ENCODE measurements around the gene SC5D. TPM values are rescaled to one million over a fixed set of nuclear protein-coding genes. Genes with fewer than 3 reads are reported as not detected.

SC5D gene
- total RNA-seq, 2 donors from 2014 or later, result 14.9 to 28.5 TPM

- H3K27me3 ChIP-seq (replicated peaks; ENCODE audit: insufficient read depth), result no peaks in the 10 kb centered on the region
- peak overlapping the region; percentile 89 for H3K27ac ChIP-seq
- H3K4me1 ChIP-seq (ENCODE audit: control insufficient read depth in 1 of 2, low read depth in 2 of 2), result peaks cover 8 to 24% of the 10 kb centered on the region in 2 donors
- H3K36me3 ChIP-seq, result no peaks in the 10 kb centered on the region
- no peak for DNase-seq (ENCODE audit: low spot score)
- H3K9me3 ChIP-seq, result no peaks in the 10 kb centered on the region
- no peak for TF ChIP-seq CTCF (IDR thresholded peaks at IDR 0.05)
- ATAC-seq (ENCODE audit: insufficient number of reproducible peaks, low FRiP score, low read depth), result peak; percentile 11
- H3K4me3 ChIP-seq, result peak overlapping the region; percentile 88
These were observed 576 bp upstream of the SC5D start for GRCh38 chr11:121291896-121292494.

GRCh38 chr11:121293288-121293594 is 670 bp downstream of the SC5D start:
- no peaks in the 10 kb centered on the region for H3K36me3 ChIP-seq
- H3K4me1 ChIP-seq (ENCODE audit: control insufficient read depth in 1 of 2, low read depth in 2 of 2), result peaks cover 8 to 24% of the 10 kb centered on the region in 2 donors
- ATAC-seq (ENCODE audit: insufficient number of reproducible peaks, low FRiP score, low read depth) (no peak), DNase-seq (ENCODE audit: low spot score) (no peak)
- H3K27me3 ChIP-seq (replicated peaks; ENCODE audit: insufficient read depth), result no peaks in the 10 kb centered on the region
- TF ChIP-seq CTCF (IDR thresholded peaks at IDR 0.05), result no peak
- peak overlapping the region; percentile 89 for H3K27ac ChIP-seq
- H3K9me3 ChIP-seq, result no peaks in the 10 kb centered on the region
- H3K4me3 ChIP-seq, result peak overlapping the region; percentile 88

GRCh38 chr11:121295246-121296029 is 2.9 kb downstream of the SC5D start:
- ATAC-seq (ENCODE audit: insufficient number of reproducible peaks, low FRiP score, low read depth), result no peak
- peaks cover 8 to 24% of the 10 kb centered on the region in 2 donors for H3K4me1 ChIP-seq (ENCODE audit: control insufficient read depth in 1 of 2, low read depth in 2 of 2)
- no peaks in the 10 kb centered on the region for H3K36me3 ChIP-seq
- H3K9me3 ChIP-seq, result no peaks in the 10 kb centered on the region
- no peak for DNase-seq (ENCODE audit: low spot score)
- H3K27me3 ChIP-seq (replicated peaks; ENCODE audit: insufficient read depth), result no peaks in the 10 kb centered on the region
- no peak overlapping the region for H3K27ac ChIP-seq
- TF ChIP-seq CTCF (IDR thresholded peaks at IDR 0.05), result no peak
- no peak overlapping the region for H3K4me3 ChIP-seq

- no peak for ATAC-seq (ENCODE audit: insufficient number of reproducible peaks, low FRiP score, low read depth)
These were observed 5.3 kb downstream of the SC5D start for GRCh38 chr11:121297872-121298271.

More at GRCh38 chr11:121297872-121298271, 5.3 kb downstream of the SC5D start:
- no peaks in the 10 kb centered on the region for H3K9me3 ChIP-seq
- DNase-seq (ENCODE audit: low spot score), result no peak
- H3K36me3 ChIP-seq, result no peaks in the 10 kb centered on the region
- no peak overlapping the region for H3K27ac ChIP-seq
- H3K27me3 ChIP-seq (replicated peaks; ENCODE audit: insufficient read depth), result no peaks in the 10 kb centered on the region
- no peak overlapping the region for H3K4me3 ChIP-seq
- no peak for TF ChIP-seq CTCF (IDR thresholded peaks at IDR 0.05)
- peaks cover 8 to 18% of the 10 kb centered on the region in 2 donors for H3K4me1 ChIP-seq (ENCODE audit: control insufficient read depth in 1 of 2, low read depth in 2 of 2)

All from thoracic aorta (tissue), 2 donors.